SU-DHL-6 (cell line): Measurements from ENCODE around the gene ATG2B.

Experiments
- H2AFZ ChIP-seq: fragments of 200-600 bp; sonication (generic); 2 replicates; pipeline ENCODE4 v1.6.1; 2014; ENCODE audit warnings: low read depth, mild to moderate bottlenecking, moderate library complexity, mixed read lengths, antibody characterized with exemption, low read length; ENCODE audit not compliant: severe bottlenecking
- H3F3A ChIP-seq: fragments of 200-600 bp; shearing (Covaris generic); 2 replicates; pipeline ENCODE4 v1.6.0; 2016; ENCODE audit warnings: antibody characterized with exemption, mild to moderate bottlenecking; ENCODE audit not compliant: insufficient read depth
- H3K27ac ChIP-seq: fragments of 200-600 bp; sonication (generic); 2 replicates; pipeline ENCODE4 v1.5.1; 2016; ENCODE audit warnings: low read depth, mild to moderate bottlenecking, low read length, moderate library complexity, mixed read lengths
- H3K27me3 ChIP-seq: fragments of 200-600 bp; sonication (generic), shearing (Covaris generic); 2 replicates; pipeline ENCODE4 v1.6.0; 2014; ENCODE audit warnings: mild to moderate bottlenecking, low read length
- H3K36me3 ChIP-seq: fragments of 200-600 bp; sonication (generic); 2 replicates; pipeline ENCODE4 v1.6.1; 2014; ENCODE audit warnings: mild to moderate bottlenecking, low read length, mixed read lengths
- H3K4me2 ChIP-seq: fragments of 300-600, 200-600 bp; shearing (Covaris generic), sonication (generic); 2 replicates; pipeline ENCODE4 v1.6.0; 2014; ENCODE audit warnings: low read length, low read depth, mild to moderate bottlenecking; ENCODE audit not compliant: poor library complexity, severe bottlenecking
- H3K4me3 ChIP-seq: fragments of 200-600 bp; sonication (generic); 2 replicates; pipeline ENCODE4 v1.5.1; 2014; ENCODE audit warnings: antibody characterized with exemption, low read length, mild to moderate bottlenecking, mixed read lengths; ENCODE audit not compliant: insufficient read depth, poor library complexity, severe bottlenecking
- H3K79me2 ChIP-seq: fragments of 200-600 bp; sonication (generic); 2 replicates; pipeline ENCODE4 v1.6.1; 2014; ENCODE audit warnings: mild to moderate bottlenecking, low read length, moderate library complexity; ENCODE audit not compliant: insufficient read depth
- H3K9ac ChIP-seq: fragments of 200-600 bp; sonication (generic); 2 replicates; pipeline ENCODE4 v1.7.0; 2014; ENCODE audit warnings: mild to moderate bottlenecking, low read length
- H3K9me2 ChIP-seq: fragments of 200-600 bp; sonication (generic); replicated peaks from 2 replicates; pipeline ENCODE4 v1.6.1; 2014; ENCODE audit warnings: low read length; ENCODE audit not compliant: insufficient read depth
- H3K9me3 ChIP-seq: fragments of 200-600 bp; sonication (generic); 2 replicates; pipeline ENCODE4 v1.6.1; 2014; ENCODE audit warnings: low read length, mixed read lengths; ENCODE audit not compliant: insufficient read depth
- H4K20me1 ChIP-seq: fragments of 200-600 bp; sonication (generic); 2 replicates; pipeline ENCODE4 v1.6.1; 2014; ENCODE audit warnings: low read depth, mild to moderate bottlenecking, antibody characterized with exemption, low read length, moderate library complexity, mixed read lengths
- EZH2phosphoT487 ChIP-seq: fragments of 200-600 bp; sonication (generic), shearing (Covaris generic); conservative IDR thresholded peaks from 2 replicates; pipeline ENCODE4 v1.6.1; 2018; ENCODE audit warnings: mild to moderate bottlenecking, antibody characterized with exemption, low read length, moderate library complexity, mixed read lengths
- TF ChIP-seq, protein P1 (sequence below): fragments of 200-600 bp; sonication (generic); IDR thresholded peaks from one replicate; pipeline ENCODE4 v1.5.1; 2017; ENCODE audit warnings: antibody characterized with exemption, mild to moderate bottlenecking, low read length, moderate library complexity; ENCODE audit not compliant: insufficient read depth, poor library complexity, severe bottlenecking

ATG2B gene

DNA sequence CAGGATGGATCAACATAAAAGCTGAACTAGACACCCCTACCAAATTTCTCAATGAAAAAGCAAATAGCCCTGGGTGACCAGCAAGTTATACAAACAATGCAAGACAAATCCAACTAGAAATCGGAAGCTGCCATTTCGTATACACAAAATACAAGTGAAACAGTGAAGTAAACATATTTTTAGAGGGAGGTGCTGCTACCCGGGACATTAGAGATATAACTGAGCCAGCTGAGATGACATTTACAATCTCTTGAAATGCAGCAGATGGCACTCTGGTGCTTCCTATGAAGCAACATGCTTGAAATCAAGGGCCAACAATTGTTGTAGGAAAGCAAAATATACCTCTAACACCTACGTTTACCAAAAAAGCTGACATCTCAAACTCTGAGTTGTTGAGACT is 81.7 kb downstream of the ATG2B start:
- Histone ChIP-seq H3K4me3 (no peak overlapping the region), H3K9me2 (no peaks in the 10 kb centered on the region), H3F3A (no peaks in the 10 kb centered on the region), H3K9me3 (no peaks in the 10 kb centered on the region), H3K79me2 (no peaks in the 10 kb centered on the region), H3K9ac (no peak overlapping the region), H4K20me1 (no peaks in the 10 kb centered on the region), H2AFZ (no peak overlapping the region), H3K27me3 (no peaks in the 10 kb centered on the region), H3K4me2 (no peak overlapping the region), H3K27ac (no peak overlapping the region), H3K36me3 (no peaks in the 10 kb centered on the region)
- TF ChIP-seq, protein P1, sequence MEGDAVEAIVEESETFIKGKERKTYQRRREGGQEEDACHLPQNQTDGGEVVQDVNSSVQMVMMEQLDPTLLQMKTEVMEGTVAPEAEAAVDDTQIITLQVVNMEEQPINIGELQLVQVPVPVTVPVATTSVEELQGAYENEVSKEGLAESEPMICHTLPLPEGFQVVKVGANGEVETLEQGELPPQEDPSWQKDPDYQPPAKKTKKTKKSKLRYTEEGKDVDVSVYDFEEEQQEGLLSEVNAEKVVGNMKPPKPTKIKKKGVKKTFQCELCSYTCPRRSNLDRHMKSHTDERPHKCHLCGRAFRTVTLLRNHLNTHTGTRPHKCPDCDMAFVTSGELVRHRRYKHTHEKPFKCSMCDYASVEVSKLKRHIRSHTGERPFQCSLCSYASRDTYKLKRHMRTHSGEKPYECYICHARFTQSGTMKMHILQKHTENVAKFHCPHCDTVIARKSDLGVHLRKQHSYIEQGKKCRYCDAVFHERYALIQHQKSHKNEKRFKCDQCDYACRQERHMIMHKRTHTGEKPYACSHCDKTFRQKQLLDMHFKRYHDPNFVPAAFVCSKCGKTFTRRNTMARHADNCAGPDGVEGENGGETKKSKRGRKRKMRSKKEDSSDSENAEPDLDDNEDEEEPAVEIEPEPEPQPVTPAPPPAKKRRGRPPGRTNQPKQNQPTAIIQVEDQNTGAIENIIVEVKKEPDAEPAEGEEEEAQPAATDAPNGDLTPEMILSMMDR, result no peak
- no peak for TF ChIP-seq EZH2phosphoT487

DNA sequence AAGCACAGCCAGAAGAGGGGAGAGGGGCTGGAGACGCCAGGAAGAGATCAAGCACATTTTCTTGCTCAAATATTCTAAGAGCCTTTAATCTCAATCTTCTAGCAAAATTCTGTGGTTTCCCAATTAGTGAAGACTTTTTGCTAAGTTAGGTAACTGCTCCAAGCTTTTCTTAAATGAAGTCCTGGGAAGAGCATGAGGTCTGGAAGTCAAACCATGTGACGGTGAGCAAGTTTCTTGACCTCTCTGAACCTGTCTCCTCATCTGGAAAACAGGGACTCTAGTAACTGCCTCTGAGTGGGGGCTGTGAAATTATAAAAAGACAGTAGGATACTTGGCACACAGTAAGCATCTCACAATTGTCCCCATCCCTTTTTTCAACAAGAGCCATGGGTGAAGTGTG is 83.0 kb downstream of the ATG2B start:
- H3K27me3 ChIP-seq, result no peaks in the 10 kb centered on the region
- TF ChIP-seq EZH2phosphoT487, result no peak
- TF ChIP-seq, protein P1, result no peak
- H3K9ac ChIP-seq, result no peak overlapping the region

DNA sequence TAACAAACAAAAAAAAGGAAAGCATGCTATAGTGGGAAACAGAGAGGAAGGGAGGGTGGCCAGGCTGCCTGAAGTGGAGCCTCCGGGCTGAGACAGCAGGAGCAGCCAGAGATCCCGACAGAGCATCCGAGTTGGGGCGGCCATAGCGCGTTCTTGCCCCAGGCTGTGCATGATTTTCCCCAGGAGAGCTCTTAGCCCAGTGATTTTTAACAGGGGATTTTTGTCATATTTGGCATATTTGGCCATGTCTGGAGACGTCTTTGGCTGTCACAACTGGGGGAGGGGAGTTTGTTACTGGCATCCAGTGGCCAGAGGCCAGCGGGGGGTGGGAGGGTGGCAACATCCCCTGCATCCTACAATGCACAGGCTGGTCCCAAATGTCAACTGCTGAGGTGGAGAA is 83.6 kb downstream of the ATG2B start:
- Histone ChIP-seq H3K79me2 (no peaks in the 10 kb centered on the region), H3K9ac (no peak overlapping the region), H3F3A (no peaks in the 10 kb centered on the region), H3K9me2 (no peaks in the 10 kb centered on the region), H3K27me3 (no peaks in the 10 kb centered on the region), H3K4me2 (no peak overlapping the region), H3K36me3 (no peaks in the 10 kb centered on the region), H3K27ac (no peak overlapping the region), H4K20me1 (no peaks in the 10 kb centered on the region), H3K4me3 (no peak overlapping the region), H3K9me3 (no peaks in the 10 kb centered on the region), H2AFZ (no peak overlapping the region)
- TF ChIP-seq, protein P1, result no peak
- no peak for TF ChIP-seq EZH2phosphoT487

More for the DNA sequence above, 83.0 kb downstream of the ATG2B start:
- H3K9me3 ChIP-seq, result no peaks in the 10 kb centered on the region
- no peaks in the 10 kb centered on the region for H3F3A ChIP-seq
- H3K79me2 ChIP-seq, result no peaks in the 10 kb centered on the region
- H4K20me1 ChIP-seq, result no peaks in the 10 kb centered on the region
- H3K36me3 ChIP-seq, result no peaks in the 10 kb centered on the region
- H3K27ac ChIP-seq, result no peak overlapping the region
- no peak overlapping the region for H2AFZ ChIP-seq
- no peaks in the 10 kb centered on the region for H3K9me2 ChIP-seq
- no peak overlapping the region for H3K4me3 ChIP-seq
- no peak overlapping the region for H3K4me2 ChIP-seq
